Measurements from ENCODE around the gene COX4I2. TPM values are rescaled to one million over a fixed set of nuclear protein-coding genes. Genes with fewer than 3 reads are reported as not detected.

Gene COX4I2
- total and polyA plus RNA-seq, 4 donors, result 0.30 to 5.4 (median 0.62) TPM; not detected in 1

GRCh38 chr20:31673943-31674463, 36.3 kb downstream of the COX4I2 start:
- Histone ChIP-seq H3K9me3 (ENCODE audit: control insufficient read depth, insufficient read depth, low read length) (no peaks in the 10 kb centered on the region), H3K4me1 (ENCODE audit: control insufficient read depth, insufficient read depth, low read length) (peaks cover 43% of the 10 kb centered on the region), H3K36me3 (ENCODE audit: control insufficient read depth, insufficient read depth, low read length) (peaks cover 10% of the 10 kb centered on the region), H3K27me3 (ENCODE audit: control insufficient read depth, insufficient read depth, low read length) (no peaks in the 10 kb centered on the region), H3K4me3 (ENCODE audit: low read depth, low read length) (no peak overlapping the region), H3K27ac (ENCODE audit: low read depth, low read length) (no peak overlapping the region)
- DNase-seq (ENCODE audit: low read depth in 4 of 6, low spot score in 6 of 6), result no peak
- WGBS (ENCODE audit: insufficient coverage), result 75% methylated on average over 1 of the region's 2 CpGs

DNA sequence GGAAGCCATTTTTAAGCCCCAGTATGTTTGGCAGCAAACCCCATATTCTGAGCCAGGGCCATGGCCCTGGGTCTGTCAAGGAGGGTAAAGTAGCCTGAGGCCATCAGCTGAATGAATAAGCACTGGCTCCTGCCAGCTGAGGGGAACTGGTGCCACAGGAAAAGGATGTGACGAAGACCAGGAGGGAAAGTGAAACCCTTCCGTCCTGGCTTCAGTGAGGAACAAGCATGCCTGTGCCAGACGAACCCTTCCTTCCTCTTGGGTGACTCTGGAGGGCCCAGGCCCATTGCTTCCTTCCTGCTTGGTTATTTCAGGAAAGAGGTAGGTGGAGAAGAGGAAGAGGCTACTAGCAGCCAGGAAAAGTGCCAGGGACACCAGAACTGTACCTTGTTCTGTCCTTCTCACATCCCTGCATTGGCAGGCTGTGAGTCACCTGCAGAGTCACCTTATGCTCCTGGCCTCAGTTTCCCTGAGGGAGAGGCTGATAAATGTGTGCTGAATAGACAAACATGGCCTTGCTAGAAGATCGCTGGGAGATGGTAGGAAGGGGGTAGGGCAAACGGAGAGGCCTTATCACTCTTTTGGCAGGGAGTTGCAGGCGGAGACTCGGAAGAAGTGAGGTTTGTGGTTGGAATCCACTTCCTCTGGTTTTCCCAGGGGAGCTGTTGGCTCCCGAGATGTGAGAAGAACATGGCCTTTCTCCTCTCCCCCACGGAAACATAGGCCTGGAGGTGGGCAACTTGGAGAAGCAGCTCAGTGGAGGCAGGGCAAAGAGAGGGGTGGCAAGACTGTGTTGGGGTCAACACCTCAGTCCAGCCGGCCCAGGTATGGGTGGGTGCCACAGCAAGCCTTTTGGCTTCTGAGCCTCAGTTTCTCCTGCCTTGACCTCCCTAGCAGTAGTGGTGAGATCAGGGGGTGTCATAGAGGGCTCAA, 37.4 kb downstream of the COX4I2 start:
- peak in 1 of 6 donors; percentile 75 for DNase-seq (ENCODE audit: low read depth in 4 of 6, low spot score in 6 of 6)
- Histone ChIP-seq H3K4me1 (ENCODE audit: control insufficient read depth, insufficient read depth, low read length) (peaks cover 31% of the 10 kb centered on the region), H3K9me3 (ENCODE audit: control insufficient read depth, insufficient read depth, low read length) (no peaks in the 10 kb centered on the region), H3K27ac (ENCODE audit: low read depth, low read length) (peak overlapping the region; percentile 44), H3K4me3 (ENCODE audit: low read depth, low read length) (no peak overlapping the region), H3K36me3 (ENCODE audit: control insufficient read depth, insufficient read depth, low read length) (peaks cover 15% of the 10 kb centered on the region), H3K27me3 (ENCODE audit: control insufficient read depth, insufficient read depth, low read length) (no peaks in the 10 kb centered on the region)
- 64% methylated on average over 7 of the region's 10 CpGs for WGBS (ENCODE audit: insufficient coverage)

GRCh38 chr20:31675828-31676608, 38.3 kb downstream of the COX4I2 start:
- peak in 1 of 6 donors; percentile 47 for DNase-seq (ENCODE audit: low read depth in 4 of 6, low spot score in 6 of 6)
- H3K4me1 ChIP-seq (ENCODE audit: control insufficient read depth, insufficient read depth, low read length), result peaks cover 23% of the 10 kb centered on the region
- peaks cover 15% of the 10 kb centered on the region for H3K36me3 ChIP-seq (ENCODE audit: control insufficient read depth, insufficient read depth, low read length)
- WGBS (ENCODE audit: insufficient coverage), result 79% methylated on average over 8 of the region's 11 CpGs
- no peak overlapping the region for H3K4me3 ChIP-seq (ENCODE audit: low read depth, low read length)
- H3K27ac ChIP-seq (ENCODE audit: low read depth, low read length), result peak overlapping the region; percentile 44
- H3K9me3 ChIP-seq (ENCODE audit: control insufficient read depth, insufficient read depth, low read length), result no peaks in the 10 kb centered on the region
- H3K27me3 ChIP-seq (ENCODE audit: control insufficient read depth, insufficient read depth, low read length), result no peaks in the 10 kb centered on the region

- 83% methylated on average over 5 of the region's 7 CpGs for WGBS (ENCODE audit: insufficient coverage)
- Histone ChIP-seq H3K27ac (ENCODE audit: low read depth, low read length) (no peak overlapping the region), H3K9me3 (ENCODE audit: control insufficient read depth, insufficient read depth, low read length) (no peaks in the 10 kb centered on the region), H3K4me3 (ENCODE audit: low read depth, low read length) (no peak overlapping the region), H3K36me3 (ENCODE audit: control insufficient read depth, insufficient read depth, low read length) (peaks cover 18% of the 10 kb centered on the region), H3K27me3 (ENCODE audit: control insufficient read depth, insufficient read depth, low read length) (no peaks in the 10 kb centered on the region), H3K4me1 (ENCODE audit: control insufficient read depth, insufficient read depth, low read length) (peaks cover 17% of the 10 kb centered on the region)
- DNase-seq (ENCODE audit: low read depth in 4 of 6, low spot score in 6 of 6), result no peak
These were observed 38.9 kb downstream of the COX4I2 start for GRCh38 chr20:31676609-31676989.

GRCh38 chr20:31677553-31678260, 40.0 kb downstream of the COX4I2 start:
- Histone ChIP-seq H3K36me3 (ENCODE audit: control insufficient read depth, insufficient read depth, low read length) (peaks cover 13% of the 10 kb centered on the region), H3K9me3 (ENCODE audit: control insufficient read depth, insufficient read depth, low read length) (no peaks in the 10 kb centered on the region), H3K27ac (ENCODE audit: low read depth, low read length) (no peak overlapping the region), H3K4me3 (ENCODE audit: low read depth, low read length) (no peak overlapping the region), H3K4me1 (ENCODE audit: control insufficient read depth, insufficient read depth, low read length) (peaks cover 17% of the 10 kb centered on the region), H3K27me3 (ENCODE audit: control insufficient read depth, insufficient read depth, low read length) (no peaks in the 10 kb centered on the region)
- 86% methylated on average over 1 of the region's 2 CpGs for whole genome bisulfite sequencing (ENCODE audit: insufficient coverage)
- DNase-seq (ENCODE audit: low read depth in 4 of 6, low spot score in 6 of 6), result no peak

- H3K27me3 ChIP-seq (ENCODE audit: control insufficient read depth, insufficient read depth, low read length), result no peaks in the 10 kb centered on the region
- H3K4me3 ChIP-seq (ENCODE audit: low read depth, low read length), result no peak overlapping the region
- peaks cover 17% of the 10 kb centered on the region for H3K4me1 ChIP-seq (ENCODE audit: control insufficient read depth, insufficient read depth, low read length)
- WGBS (ENCODE audit: insufficient coverage), result 94% methylated on average over 3 of the region's 9 CpGs
- DNase-seq (ENCODE audit: low read depth in 4 of 6, low spot score in 6 of 6), result no peak
- no peaks in the 10 kb centered on the region for H3K9me3 ChIP-seq (ENCODE audit: control insufficient read depth, insufficient read depth, low read length)
- no peak overlapping the region for H3K27ac ChIP-seq (ENCODE audit: low read depth, low read length)
- H3K36me3 ChIP-seq (ENCODE audit: control insufficient read depth, insufficient read depth, low read length), result peaks cover 9% of the 10 kb centered on the region
These were observed 41.0 kb downstream of the COX4I2 start for GRCh38 chr20:31678389-31679356.

DNA sequence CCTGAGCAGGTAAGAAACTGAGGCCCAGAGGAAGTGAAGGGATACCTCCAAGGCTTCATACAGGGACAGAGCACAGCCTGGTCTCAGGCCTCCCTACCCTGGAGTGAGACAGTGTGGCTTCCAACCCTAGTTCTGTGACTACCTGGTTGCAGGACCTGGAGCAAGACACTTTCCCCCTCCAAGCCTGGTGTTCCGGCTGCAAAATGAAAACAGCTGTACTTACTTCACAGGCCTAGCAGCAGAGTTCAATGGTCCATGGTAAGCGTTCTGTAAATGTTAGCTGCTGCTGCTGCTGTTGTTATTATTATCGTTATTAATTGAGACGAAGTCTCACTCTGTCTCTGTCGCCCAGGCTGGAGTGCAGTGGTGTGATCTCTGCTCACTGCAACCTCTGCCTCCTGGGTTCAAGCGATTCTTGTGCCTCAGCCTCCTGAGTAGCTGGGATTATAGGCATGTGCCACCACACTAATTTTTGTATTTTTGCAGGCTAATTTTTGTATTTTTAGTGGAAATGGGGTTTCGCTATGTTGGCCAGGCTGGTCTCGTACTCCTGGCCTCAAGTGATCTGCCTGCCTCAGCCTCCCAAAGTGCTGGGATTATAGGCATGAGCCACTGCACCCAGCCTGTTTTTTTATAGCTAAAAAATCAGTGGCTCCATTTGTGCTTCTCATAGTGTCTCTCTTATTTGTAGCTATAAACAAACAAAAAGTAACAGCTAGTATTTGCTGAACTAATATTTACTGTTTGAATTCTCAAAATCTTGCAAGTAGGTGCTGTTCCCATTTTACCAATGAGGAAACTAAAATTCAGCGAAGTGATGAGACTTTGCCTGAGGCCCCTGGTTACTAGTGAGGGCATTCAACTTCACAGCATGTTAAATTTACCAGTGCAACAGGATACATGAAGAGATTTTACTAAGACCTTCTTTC, 41.9 kb downstream of the COX4I2 start:
- Histone ChIP-seq H3K9me3 (ENCODE audit: control insufficient read depth, insufficient read depth, low read length) (no peaks in the 10 kb centered on the region), H3K27ac (ENCODE audit: low read depth, low read length) (no peak overlapping the region), H3K4me1 (ENCODE audit: control insufficient read depth, insufficient read depth, low read length) (peaks cover 13% of the 10 kb centered on the region), H3K36me3 (ENCODE audit: control insufficient read depth, insufficient read depth, low read length) (peaks cover 9% of the 10 kb centered on the region), H3K4me3 (ENCODE audit: low read depth, low read length) (no peak overlapping the region), H3K27me3 (ENCODE audit: control insufficient read depth, insufficient read depth, low read length) (no peaks in the 10 kb centered on the region)
- WGBS (ENCODE audit: insufficient coverage), result 93% methylated on average over 8 of the region's 9 CpGs
- no peak for DNase-seq (ENCODE audit: low read depth in 4 of 6, low spot score in 6 of 6)

All from spinal cord (tissue), 10 donors.